BLaER1 (cell line): Measurements from ENCODE around the gene ANKRD11.
A peak's percentile ranks its signal among the peaks of the same experiment; 100 is the strongest.

Source experiments
- H3K27ac ChIP-seq: shearing (Covaris generic); formaldehyde crosslinking; 2 replicates; pipeline ENCODE4 v1.8.1; 2022
- H3K27me3 ChIP-seq: shearing (Covaris generic); formaldehyde crosslinking; 2 replicates; pipeline ENCODE4 v1.8.1; 2022
- H3K36me3 ChIP-seq: shearing (Covaris generic); formaldehyde crosslinking; 2 replicates; pipeline ENCODE4 v1.8.1; 2022
- H3K4me1 ChIP-seq: shearing (Covaris generic); formaldehyde crosslinking; 2 replicates; pipeline ENCODE4 v1.8.1; 2022
- H3K4me2 ChIP-seq: shearing (Covaris generic); formaldehyde crosslinking; 2 replicates; pipeline ENCODE4 v1.8.1; 2022
- H3K4me3 ChIP-seq: shearing (Covaris generic); formaldehyde crosslinking; 2 replicates; pipeline ENCODE4 v1.8.1; 2022
- H3K9ac ChIP-seq: shearing (Covaris generic); formaldehyde crosslinking; 2 replicates; pipeline ENCODE4 v1.8.1; 2022
- H3K9me3 ChIP-seq: shearing (Covaris generic); formaldehyde crosslinking; 2 replicates; pipeline ENCODE4 v1.8.1; 2022
- H4K20me1 ChIP-seq: shearing (Covaris generic); formaldehyde crosslinking; 2 replicates; pipeline ENCODE4 v1.8.1; 2022
- Cebpa-rat ChIP-seq: shearing (Covaris generic); IDR thresholded peaks from 2 replicates; pipeline ENCODE4 v1.8.1; 2022

The ANKRD11 gene

DNA sequence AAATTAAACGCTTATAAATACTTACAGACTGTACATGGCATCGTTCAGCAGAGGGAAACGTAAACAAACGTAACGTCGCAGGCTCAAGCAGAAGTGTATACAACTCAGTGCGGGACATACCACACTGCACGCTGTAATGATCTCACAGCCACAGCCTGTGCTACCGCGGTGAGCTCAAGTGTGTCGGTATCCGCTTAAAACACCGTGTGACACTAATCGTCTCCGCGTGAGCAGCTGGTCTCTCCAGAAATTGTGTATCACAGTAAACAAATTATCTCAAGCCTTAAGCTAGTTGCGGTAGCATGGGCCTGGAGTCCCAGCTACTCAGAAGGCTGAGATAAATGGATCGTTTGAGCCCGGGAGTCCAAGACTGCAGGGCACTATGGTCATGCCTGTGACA is 115.3 kb downstream of the ANKRD11 start:
- peaks cover 100% of the 10 kb centered on the region for H4K20me1 ChIP-seq
- H3K4me1 ChIP-seq = peaks cover 81% of the 10 kb centered on the region
- no peak for TF ChIP-seq Cebpa-rat
- H3K9ac ChIP-seq = no peak overlapping the region; the same call in 1 of the 2 replicates
- no peak overlapping the region for H3K27ac ChIP-seq
- H3K4me2 ChIP-seq = peak overlapping the region; percentile 69
- no peaks in the 10 kb centered on the region for H3K27me3 ChIP-seq
- peaks cover 21% of the 10 kb centered on the region for H3K9me3 ChIP-seq
- peaks cover 52% of the 10 kb centered on the region for H3K36me3 ChIP-seq
- no peak overlapping the region for H3K4me3 ChIP-seq

DNA sequence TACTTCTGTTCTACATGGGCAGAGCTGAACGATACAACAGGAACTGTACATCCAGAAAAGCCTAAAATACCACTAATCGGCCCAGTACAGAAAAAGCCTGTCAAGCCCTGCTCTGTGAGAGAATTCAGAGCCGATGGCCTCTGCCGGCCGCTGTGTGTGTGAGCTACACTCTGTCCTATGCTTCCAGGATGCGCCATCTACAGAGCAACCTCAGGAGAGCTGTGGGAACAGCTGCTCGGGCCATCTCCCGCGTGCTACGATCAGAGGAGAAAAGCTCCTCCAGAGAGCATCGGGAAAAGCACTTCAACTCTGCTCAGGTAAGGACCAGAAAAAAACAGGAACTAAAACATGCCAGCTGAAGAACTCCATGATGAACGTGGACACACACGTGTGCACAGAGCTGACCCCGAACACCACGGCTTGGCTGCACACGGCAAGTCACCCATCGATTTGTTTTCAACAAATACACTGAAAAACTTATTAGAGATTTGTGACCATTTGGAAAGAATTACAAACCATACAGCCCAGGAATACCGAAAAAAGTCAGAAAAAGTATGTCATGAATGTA is 115.9 kb downstream of the ANKRD11 start:
- H3K9ac ChIP-seq = no peak overlapping the region; the same call in 1 of the 2 replicates
- peaks cover 21% of the 10 kb centered on the region for H3K9me3 ChIP-seq
- no peak overlapping the region for H3K27ac ChIP-seq
- no peak overlapping the region for H3K4me3 ChIP-seq
- peaks cover 58% of the 10 kb centered on the region for H3K36me3 ChIP-seq
- H3K4me1 ChIP-seq = peaks cover 81% of the 10 kb centered on the region
- H3K27me3 ChIP-seq = no peaks in the 10 kb centered on the region
- no peak for TF ChIP-seq Cebpa-rat
- H4K20me1 ChIP-seq = peaks cover 100% of the 10 kb centered on the region
- H3K4me2 ChIP-seq = peak overlapping the region; percentile 69

DNA sequence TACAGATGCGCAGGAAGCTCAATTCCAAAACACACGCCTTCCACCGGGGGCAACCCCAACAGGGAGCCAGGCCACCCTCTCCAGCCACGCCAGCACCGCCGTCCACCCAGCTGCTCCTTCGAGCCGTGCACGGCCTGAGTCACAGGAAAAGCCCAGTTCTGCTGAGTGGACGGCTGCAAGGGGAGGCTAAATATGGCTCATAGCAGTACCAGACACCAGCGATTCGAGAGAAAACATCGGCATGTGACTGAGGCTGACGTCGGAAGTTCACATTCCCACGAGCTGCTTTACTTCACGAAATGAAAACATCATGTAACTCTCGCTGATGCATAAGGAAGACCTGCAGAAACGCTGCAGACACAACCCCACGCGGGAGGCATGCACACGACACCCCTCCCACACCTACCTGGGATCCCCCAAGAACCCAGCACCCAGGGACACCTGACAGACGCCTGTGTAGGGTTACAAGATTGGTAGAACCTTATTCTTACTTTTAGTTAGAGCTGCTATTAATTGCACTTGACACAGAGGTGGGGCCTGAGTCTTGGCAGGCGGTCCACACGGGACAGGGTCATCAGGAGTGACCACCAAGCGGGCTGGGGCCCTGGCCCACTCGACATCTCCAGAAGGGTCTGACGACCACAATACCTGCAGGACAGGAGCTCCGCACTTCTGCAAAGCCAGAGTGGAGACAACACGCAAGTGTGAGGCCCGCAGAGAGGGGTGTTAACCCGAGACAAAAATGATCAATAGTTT is 116.8 kb downstream of the ANKRD11 start:
- Histone ChIP-seq H3K4me1 (peaks cover 81% of the 10 kb centered on the region), H3K9ac (no peak overlapping the region), H3K4me2 (peak overlapping the region; percentile 69; the same call in 1 of the 2 replicates), H3K4me3 (no peak overlapping the region), H3K36me3 (peaks cover 58% of the 10 kb centered on the region), H3K9me3 (peaks cover 21% of the 10 kb centered on the region), H3K27ac (no peak overlapping the region), H3K27me3 (no peaks in the 10 kb centered on the region), H4K20me1 (peaks cover 100% of the 10 kb centered on the region)
- no peak for TF ChIP-seq Cebpa-rat

DNA sequence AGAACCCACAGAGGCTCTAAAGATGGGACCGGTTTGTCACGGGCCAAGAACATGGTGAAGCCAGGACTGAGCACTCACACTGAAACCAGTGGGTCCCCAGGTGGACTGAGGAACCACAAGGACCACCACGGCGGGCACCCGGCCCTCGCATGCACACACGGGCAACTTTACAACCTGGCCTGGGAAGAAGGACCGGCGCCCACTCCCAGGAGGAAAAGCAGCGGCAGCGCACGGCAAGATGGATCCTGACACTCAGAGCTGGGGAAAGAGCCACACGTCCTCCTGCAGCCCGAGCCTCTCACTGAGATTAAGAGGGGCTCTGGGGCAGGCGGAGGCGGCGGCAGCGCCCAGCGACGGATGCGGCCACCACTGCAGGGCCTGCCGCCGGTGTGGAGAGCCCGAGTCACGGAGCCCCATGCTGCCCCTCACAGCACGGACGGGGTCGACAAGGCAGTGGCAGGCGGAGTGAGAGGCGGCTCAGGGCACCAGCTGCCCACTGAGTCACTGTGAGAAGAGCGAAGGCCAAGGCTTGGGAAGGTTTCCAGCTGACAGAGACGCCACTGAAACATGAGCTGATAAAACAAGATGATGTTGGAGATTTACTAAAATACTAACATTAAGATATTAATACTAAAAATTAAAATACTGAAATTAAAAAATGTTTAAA is 118.3 kb downstream of the ANKRD11 start:
- H4K20me1 ChIP-seq = peaks cover 100% of the 10 kb centered on the region
- H3K9me3 ChIP-seq = peaks cover 14% of the 10 kb centered on the region
- H3K4me2 ChIP-seq = no peak overlapping the region
- no peak overlapping the region for H3K27ac ChIP-seq
- no peak overlapping the region for H3K4me3 ChIP-seq
- no peak for TF ChIP-seq Cebpa-rat
- H3K9ac ChIP-seq = no peak overlapping the region
- H3K27me3 ChIP-seq = no peaks in the 10 kb centered on the region
- peaks cover 85% of the 10 kb centered on the region for H3K4me1 ChIP-seq
- H3K36me3 ChIP-seq = peaks cover 54% of the 10 kb centered on the region

DNA sequence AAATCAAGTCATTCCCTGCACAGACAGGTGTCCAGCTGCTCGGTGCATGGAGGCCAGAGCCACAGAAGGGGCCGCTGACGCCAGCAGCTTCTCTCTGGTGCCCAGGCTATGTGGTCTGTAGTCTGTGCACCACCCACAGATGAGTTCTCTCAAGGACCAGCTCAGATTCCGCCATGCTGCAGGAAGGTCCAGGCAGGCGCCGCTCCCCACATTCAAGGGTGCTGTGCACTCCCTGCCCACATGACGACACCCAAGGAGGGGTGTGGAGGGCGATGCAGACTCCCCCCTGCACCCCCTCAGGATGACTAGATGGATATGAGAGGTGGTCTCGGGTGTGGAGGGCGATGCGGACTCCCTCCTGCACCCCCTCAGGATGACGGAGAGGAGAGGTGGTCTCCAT is 119.0 kb downstream of the ANKRD11 start:
- H3K4me2 ChIP-seq = peak overlapping the region; percentile 85
- no peak for TF ChIP-seq Cebpa-rat
- H3K4me1 ChIP-seq = peaks cover 91% of the 10 kb centered on the region

DNA sequence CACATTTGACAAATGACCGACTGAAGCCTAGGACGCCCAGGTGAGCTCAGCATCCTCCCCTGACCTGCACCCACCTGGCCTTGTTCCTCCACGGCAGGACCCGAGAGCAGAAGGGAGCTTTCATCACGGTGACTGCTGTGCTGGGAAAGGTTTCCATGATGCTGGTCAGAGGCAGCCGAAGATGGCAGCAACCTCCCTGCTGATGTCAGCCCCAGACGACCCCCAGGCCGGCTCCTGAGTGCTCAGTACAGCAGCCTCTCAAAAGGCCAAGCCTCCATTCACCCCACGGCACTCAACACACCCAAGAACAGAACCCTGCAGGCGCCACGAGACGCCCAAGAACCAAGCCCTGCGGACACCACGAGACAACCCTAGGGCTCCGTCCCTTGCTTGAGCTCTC is 119.8 kb downstream of the ANKRD11 start:
- Histone ChIP-seq H3K36me3 (peaks cover 56% of the 10 kb centered on the region), H3K4me1 (peaks cover 91% of the 10 kb centered on the region), H3K4me3 (no peak overlapping the region), H3K4me2 (peak overlapping the region; percentile 85), H3K9me3 (no peaks in the 10 kb centered on the region), H3K27me3 (no peaks in the 10 kb centered on the region), H3K9ac (no peak overlapping the region), H4K20me1 (peaks cover 100% of the 10 kb centered on the region), H3K27ac (no peak overlapping the region)
- no peak for TF ChIP-seq Cebpa-rat

More for the DNA sequence above, 119.0 kb downstream of the ANKRD11 start:
- H3K9ac ChIP-seq = no peak overlapping the region
- no peak overlapping the region for H3K27ac ChIP-seq
- no peak overlapping the region for H3K4me3 ChIP-seq
- peaks cover 53% of the 10 kb centered on the region for H3K36me3 ChIP-seq
- H3K27me3 ChIP-seq = no peaks in the 10 kb centered on the region
- peaks cover 7% of the 10 kb centered on the region for H3K9me3 ChIP-seq
- peaks cover 100% of the 10 kb centered on the region for H4K20me1 ChIP-seq

DNA sequence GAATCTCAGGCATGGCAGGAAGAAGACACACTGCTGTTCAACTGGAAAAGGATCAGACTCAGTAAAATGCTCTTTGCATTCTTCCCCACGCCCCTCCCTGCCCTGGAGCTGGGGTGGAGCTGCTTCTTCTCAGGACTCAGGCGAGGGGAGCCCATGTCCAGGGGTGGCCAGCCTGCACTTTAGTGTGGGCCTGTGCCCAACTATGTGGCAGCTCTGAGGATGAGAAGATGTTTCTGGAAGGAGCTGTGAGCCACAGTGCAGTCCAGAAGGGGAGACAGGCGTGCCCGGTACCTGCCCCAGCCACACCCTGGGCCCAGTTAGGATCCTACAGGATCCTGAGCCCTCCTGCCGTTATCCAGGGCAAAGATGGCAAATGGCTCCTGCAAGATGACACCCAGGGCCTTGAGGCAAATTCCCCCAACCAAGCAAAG is 120.3 kb downstream of the ANKRD11 start:
- peaks cover 100% of the 10 kb centered on the region for H4K20me1 ChIP-seq
- no peak overlapping the region for H3K27ac ChIP-seq
- peaks cover 91% of the 10 kb centered on the region for H3K4me1 ChIP-seq

DNA sequence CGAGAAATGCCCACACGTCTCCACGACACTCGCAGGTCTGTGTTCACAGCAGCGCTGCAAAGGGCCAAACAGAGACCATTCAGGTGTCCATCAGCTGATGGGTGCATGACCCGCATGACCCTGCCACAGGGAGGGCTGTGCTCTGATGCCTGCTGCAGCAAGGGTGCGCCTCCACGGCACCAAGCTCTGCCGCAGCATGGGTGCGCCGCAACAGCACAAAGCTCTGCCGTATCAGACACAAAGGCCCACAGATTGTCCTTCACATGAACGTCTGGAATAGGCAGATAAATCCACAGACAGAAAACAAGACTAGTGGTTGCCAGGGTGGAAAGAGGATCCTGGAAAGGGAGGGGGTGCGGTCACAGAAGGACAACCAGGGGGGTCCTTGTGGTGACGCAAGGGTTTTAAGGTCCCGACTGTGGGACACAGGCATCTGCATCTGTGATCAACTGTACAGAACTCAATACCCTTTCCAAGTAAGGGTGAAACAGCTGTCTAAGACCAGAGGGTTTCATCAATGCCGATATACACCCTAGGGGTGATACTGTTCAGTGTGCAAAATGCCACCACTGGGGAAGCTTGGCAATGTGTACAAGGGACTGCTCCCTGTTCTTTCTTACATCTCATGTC is 121.0 kb downstream of the ANKRD11 start:
- Histone ChIP-seq H3K27ac (no peak overlapping the region), H3K27me3 (no peaks in the 10 kb centered on the region), H3K4me1 (peaks cover 91% of the 10 kb centered on the region), H3K9ac (peak overlapping the region; percentile 41; the same call in 1 of the 2 replicates), H3K9me3 (no peaks in the 10 kb centered on the region), H3K36me3 (peaks cover 56% of the 10 kb centered on the region), H3K4me3 (no peak overlapping the region), H4K20me1 (peaks cover 100% of the 10 kb centered on the region), H3K4me2 (peak overlapping the region; percentile 85)
- TF ChIP-seq Cebpa-rat = no peak

More for the DNA sequence above, 120.3 kb downstream of the ANKRD11 start:
- Histone ChIP-seq H3K4me2 (peak overlapping the region; percentile 85), H3K4me3 (no peak overlapping the region), H3K9me3 (no peaks in the 10 kb centered on the region), H3K36me3 (peaks cover 56% of the 10 kb centered on the region), H3K27me3 (no peaks in the 10 kb centered on the region), H3K9ac (peak overlapping the region; percentile 41; the same call in 1 of the 2 replicates)
- TF ChIP-seq Cebpa-rat = no peak

DNA sequence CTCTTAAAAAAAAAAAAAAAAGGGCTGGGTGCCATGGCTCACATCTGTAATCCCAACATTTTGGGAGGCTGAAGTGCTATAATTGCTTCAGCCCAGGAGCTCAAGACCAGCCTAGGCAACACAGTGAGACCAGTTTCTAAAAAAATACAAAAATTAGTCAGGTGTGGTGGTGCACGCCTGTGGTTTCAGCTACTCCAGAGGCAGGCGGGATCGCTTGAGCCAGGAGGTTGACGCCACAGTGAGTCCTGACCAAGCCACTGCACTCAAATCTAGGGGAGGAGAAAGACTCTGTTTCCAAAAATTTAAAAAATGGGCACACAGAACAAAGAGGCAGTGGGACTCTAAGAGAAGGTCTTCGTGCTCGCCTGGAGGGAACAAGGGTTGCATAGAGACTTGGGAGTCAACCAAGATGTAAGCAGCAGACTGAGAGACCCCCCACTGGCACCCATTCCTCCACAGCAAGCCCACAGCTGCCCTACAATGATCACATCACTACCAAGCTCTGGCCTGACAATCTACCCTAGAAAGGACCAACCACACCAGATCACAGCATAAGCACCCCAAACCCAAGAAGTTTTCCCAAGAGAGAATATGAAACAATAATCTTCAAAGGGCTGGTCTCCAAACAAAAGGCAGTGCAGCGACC is 121.6 kb downstream of the ANKRD11 start:
- no peaks in the 10 kb centered on the region for H3K9me3 ChIP-seq
- H4K20me1 ChIP-seq = peaks cover 100% of the 10 kb centered on the region
- peaks cover 54% of the 10 kb centered on the region for H3K36me3 ChIP-seq
- peak overlapping the region; percentile 85 for H3K4me2 ChIP-seq
- H3K27me3 ChIP-seq = no peaks in the 10 kb centered on the region
- no peak overlapping the region for H3K4me3 ChIP-seq
- no peak for TF ChIP-seq Cebpa-rat
- H3K9ac ChIP-seq = 0 out of 2 replicates have a peak overlapping the region, but pooled peaks have one; percentile 41
- no peak overlapping the region for H3K27ac ChIP-seq
- H3K4me1 ChIP-seq = peaks cover 91% of the 10 kb centered on the region
